Esophagus squamous epithelium (tissue), 5 donors: Measurements from ENCODE around the gene PHF19. TPM values are rescaled to one million over a fixed set of nuclear protein-coding genes. Genes with fewer than 3 reads are reported as not detected.
A peak's percentile ranks its signal among the peaks of the same experiment; 100 is the strongest.

ENCODE experiments used
- DNase-seq: peaks from one replicate; lab custom pipeline; 2025; lab: John Stamatoyannopoulos, UW
- H3K27ac ChIP-seq, 4 donors: fragments of 200-600 bp; sonication (generic); one replicate each; pipeline ENCODE4 v1.5.1; 2016 to 2019; ENCODE audit warnings: mild to moderate bottlenecking in 1 of 4
- H3K27me3 ChIP-seq, 4 donors: fragments of 200-600 bp; sonication (generic); 1 replicate in 3 of 4; 2 replicates in 1 of 4; pipeline versions ENCODE4 v1.5.1 to v1.6.0; 2017 to 2021; ENCODE audit warnings: antibody characterized with exemption in 1 of 4
- H3K36me3 ChIP-seq, 3 donors: fragments of 200-600 bp; sonication (generic); one replicate each; pipeline ENCODE4 v1.5.1; 2016 to 2019
- H3K4me1 ChIP-seq, 3 donors: fragments of 200-600 bp; sonication (generic); one replicate each; pipeline ENCODE4 v1.5.1; 2017 to 2019
- H3K4me3 ChIP-seq, 4 donors: fragments of 200-600 bp; sonication (generic); 1 replicate in 3 of 4; 2 replicates in 1 of 4; pipeline ENCODE4 v1.5.1; 2016 to 2019; ENCODE audit warnings: mild to moderate bottlenecking in 2 of 4, moderate library complexity in 1 of 4
- H3K9me3 ChIP-seq, 3 donors: fragments of 200-600 bp; sonication (generic); one replicate each; pipeline ENCODE4 v1.5.1; 2016 to 2019
- CTCF ChIP-seq, 6 experiments: fragments of 450-650 bp in 4 of 6; fragments of 200-600 bp in 2 of 6; sonication (generic) in 2 of 6; IDR thresholded peaks; one replicate each; pipeline ENCODE4 v1.5.1; 2016 to 2019; ENCODE audit warnings: antibody characterized with exemption in 6 of 6, mild to moderate bottlenecking in 4 of 6, moderate library complexity in 4 of 6
- POLR2A ChIP-seq, 4 donors: fragments of 450-650 bp; IDR thresholded peaks; one replicate each; pipeline ENCODE4 v1.6.1; 2017; ENCODE audit warnings: antibody characterized with exemption in 4 of 4, mild to moderate bottlenecking in 4 of 4, moderate library complexity in 3 of 4
- WGBS, 2 donors: methylation state at CpG; one replicate each; pipeline ENCODE4 v1.1.5; 2018; 5-methylcytosine and 5-hydroxymethylcytosine counted together
- intact Hi-C: fragments of 100-400 bp; cut with DNase I; formaldehyde crosslinking; loops from one replicate; pipeline ENCODE4 v1.15.0; 2022
- total RNA-seq, 4 donors: library from RNA; depleted of rRNA; stranded (reverse); fragments of >200 nt; gene quantifications; one replicate each; pipeline ENCODE4 v1.1.0, GENCODE V29; 2016
- donor health status: DM: yes; HTN: yes; CAD: no.

The PHF19 gene
- total RNA-seq, 4 donors from 2014 or later: 12.8 to 40.0 (median 30.9) TPM

DNA sequence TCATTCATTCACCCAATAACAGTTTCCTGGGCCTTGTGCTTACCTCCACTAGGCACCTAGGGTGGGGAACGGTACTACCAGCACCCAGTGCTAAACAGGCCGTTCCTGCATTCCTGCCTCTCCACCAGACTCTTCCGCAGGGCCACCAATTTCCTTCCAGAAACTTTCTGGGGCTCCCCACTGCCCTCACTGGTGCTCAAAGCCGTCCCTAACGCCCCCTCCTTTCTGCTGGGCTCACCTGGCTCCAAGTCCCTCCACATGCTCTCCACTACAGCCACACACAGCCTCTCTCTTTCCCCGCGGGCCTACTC lies 1.4 kb downstream of the PHF19 start:
- Histone ChIP-seq H3K36me3 (peaks cover 0 to 32% (median 0%) of the 10 kb centered on the region in 3 donors), H3K27ac (peak overlapping the region; percentile 97 to 100 (median 98)), H3K27me3 (no peaks in the 10 kb centered on the region), H3K9me3 (no peaks in the 10 kb centered on the region), H3K4me1 (peaks cover 13 to 54% (median 20%) of the 10 kb centered on the region in 3 donors), H3K4me3 (peak overlapping the region; percentile 74 to 87 (median 80))
- intact Hi-C loops: loop anchor here (5.0 kb wide), 1 partner anchor 62 kb away; no protein-coding TSS in a partner anchor
- no peak for DNase-seq
- 25 to 42% methylated on average over 7 of the region's 7 CpGs for WGBS, 2 donors
- TF ChIP-seq CTCF (IDR thresholded peaks at IDR 0.05) (no peak), POLR2A (IDR thresholded peaks at IDR 0.05) (no peak)

- H3K4me3 ChIP-seq: no peak overlapping the region
Observed at GRCh38 chr9:120875195-120875565, 1.8 kb downstream of the PHF19 start.

GRCh38 chr9:120874226-120875194 lies 2.5 kb downstream of the PHF19 start:
- intact Hi-C loops: loop anchor here (5.0 kb wide), 1 partner anchor 63 kb away; no protein-coding TSS in a partner anchor
- Histone ChIP-seq H3K27me3 (no peaks in the 10 kb centered on the region), H3K27ac (peak overlapping the region; percentile 97 to 100 (median 98)), H3K4me1 (peaks cover 17 to 62% (median 25%) of the 10 kb centered on the region in 3 donors), H3K36me3 (peaks cover 0 to 40% (median 0%) of the 10 kb centered on the region in 3 donors), H3K4me3 (no peak overlapping the region), H3K9me3 (no peaks in the 10 kb centered on the region)
- DNase-seq: no peak
- WGBS, 2 donors: 91 to 92% methylated on average over 5 to 9 of the region's 10 CpGs
- TF ChIP-seq CTCF (IDR thresholded peaks at IDR 0.05) (no peak), POLR2A (IDR thresholded peaks at IDR 0.05) (no peak)

More at GRCh38 chr9:120875195-120875565, 1.8 kb downstream of the PHF19 start:
- 56 to 58% methylated on average over 4 of the region's 4 CpGs for WGBS, 2 donors
- peaks cover 13 to 55% (median 20%) of the 10 kb centered on the region in 3 donors for H3K4me1 ChIP-seq
- intact Hi-C loops: loop anchor here (5.0 kb wide), 1 partner anchor 62 kb away; no protein-coding TSS in a partner anchor
- H3K27me3 ChIP-seq: no peaks in the 10 kb centered on the region
- peak overlapping the region; percentile 97 to 100 (median 98) for H3K27ac ChIP-seq
- peaks cover 0 to 36% (median 0%) of the 10 kb centered on the region in 3 donors for H3K36me3 ChIP-seq
- no peak for DNase-seq
- TF ChIP-seq POLR2A (IDR thresholded peaks at IDR 0.05) (no peak), CTCF (IDR thresholded peaks at IDR 0.05) (no peak)
- no peaks in the 10 kb centered on the region for H3K9me3 ChIP-seq

- no peaks in the 10 kb centered on the region for H3K27me3 ChIP-seq
- peak overlapping the region; percentile 62 to 98 (median 69) for H3K27ac ChIP-seq
- DNase-seq: no peak
- H3K4me1 ChIP-seq: peaks cover 19 to 65% (median 28%) of the 10 kb centered on the region in 3 donors
- TF ChIP-seq CTCF (IDR thresholded peaks at IDR 0.05) (no peak), POLR2A (IDR thresholded peaks at IDR 0.05) (no peak)
- intact Hi-C loops: no loop called here
- H3K36me3 ChIP-seq: peaks cover 0 to 40% (median 0%) of the 10 kb centered on the region in 3 donors
- no peaks in the 10 kb centered on the region for H3K9me3 ChIP-seq
- no peak overlapping the region for H3K4me3 ChIP-seq
- WGBS, 2 donors: 17 to 37% methylated on average over 2 to 4 of the region's 4 CpGs
Observed at GRCh38 chr9:120873512-120873911, 3.5 kb downstream of the PHF19 start.
